Caki2 (cell line): Measurements from ENCODE around the gene OVAAL. TPM values are rescaled to one million over a fixed set of nuclear protein-coding genes. Genes with fewer than 3 reads are reported as not detected.

Experiments
- total RNA-seq: library from RNA; depleted of rRNA; stranded (reverse); fragments of >200 nt; shearing (Covaris generic); gene quantifications from 2 replicates; pipeline ENCODE4 v1.2.3, GENCODE V29; 2014; ENCODE audit warnings: low replicate concordance; rRNA removed

Gene OVAAL
- total RNA-seq, 1 experiment from 2014 or later = 0.61 TPM

Other genes with a start within 250 kb of the OVAAL start
- gene ACBD6, start 56.4 kb upstream of the OVAAL start, total RNA-seq = 44.2 and 48.8 TPM in 2 replicates
- 14.1 and 20.4 TPM in 2 replicates for gene XPR1, start 73.1 kb downstream of the OVAAL start, total RNA-seq